Measurements from ENCODE around the gene KDM3B.

- TF ChIP-seq CTCF (conservative IDR thresholded peaks at IDR 0.05 in 1 of 2, IDR thresholded peaks at IDR 0.05 in 1 of 2; ENCODE audit: low read depth in 1 of 2, low read length in 2 of 2), result peak; percentile 77 to 83
- no peak for TF ChIP-seq EZH2 (IDR thresholded peaks at IDR 0.05; ENCODE audit: low read length, missing control alignments)
These were observed 97.2 kb downstream of the KDM3B start for GRCh38 chr5:138449501-138450239.
